Measurements from ENCODE around the gene KCNIP4. TPM values are rescaled to one million over a fixed set of nuclear protein-coding genes. Genes with fewer than 3 reads are reported as not detected.

The KCNIP4 gene
- total and polyA plus RNA-seq, 7 donors: 0.03 TPM; not detected in 6

DNA sequence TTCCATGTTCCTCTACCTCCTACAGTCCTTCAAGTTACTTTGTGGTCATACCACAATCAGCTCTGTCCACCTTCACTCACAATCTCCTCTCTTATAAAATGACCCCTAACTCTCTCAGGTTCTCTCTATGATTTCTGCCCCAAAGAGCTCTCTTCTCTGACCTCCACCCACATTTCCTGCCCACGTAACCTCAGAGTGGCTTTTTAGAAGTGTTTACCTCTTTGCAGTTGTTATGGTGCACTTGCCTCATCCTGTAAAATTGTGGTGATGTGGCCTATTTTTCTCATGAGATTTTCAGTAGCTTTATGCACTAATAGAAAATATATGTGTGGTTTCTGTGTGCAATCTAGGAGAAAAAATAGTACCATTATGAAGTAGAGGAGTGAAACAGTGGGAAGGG, 1032.5 kb downstream of the KCNIP4 start:
- TF ChIP-seq, protein P1, sequence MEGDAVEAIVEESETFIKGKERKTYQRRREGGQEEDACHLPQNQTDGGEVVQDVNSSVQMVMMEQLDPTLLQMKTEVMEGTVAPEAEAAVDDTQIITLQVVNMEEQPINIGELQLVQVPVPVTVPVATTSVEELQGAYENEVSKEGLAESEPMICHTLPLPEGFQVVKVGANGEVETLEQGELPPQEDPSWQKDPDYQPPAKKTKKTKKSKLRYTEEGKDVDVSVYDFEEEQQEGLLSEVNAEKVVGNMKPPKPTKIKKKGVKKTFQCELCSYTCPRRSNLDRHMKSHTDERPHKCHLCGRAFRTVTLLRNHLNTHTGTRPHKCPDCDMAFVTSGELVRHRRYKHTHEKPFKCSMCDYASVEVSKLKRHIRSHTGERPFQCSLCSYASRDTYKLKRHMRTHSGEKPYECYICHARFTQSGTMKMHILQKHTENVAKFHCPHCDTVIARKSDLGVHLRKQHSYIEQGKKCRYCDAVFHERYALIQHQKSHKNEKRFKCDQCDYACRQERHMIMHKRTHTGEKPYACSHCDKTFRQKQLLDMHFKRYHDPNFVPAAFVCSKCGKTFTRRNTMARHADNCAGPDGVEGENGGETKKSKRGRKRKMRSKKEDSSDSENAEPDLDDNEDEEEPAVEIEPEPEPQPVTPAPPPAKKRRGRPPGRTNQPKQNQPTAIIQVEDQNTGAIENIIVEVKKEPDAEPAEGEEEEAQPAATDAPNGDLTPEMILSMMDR (IDR thresholded peaks at IDR 0.05): no peak
- H3K36me3 ChIP-seq (ENCODE audit: insufficient read depth in 1 of 2, low read depth in 1 of 2): no peaks in the 10 kb centered on the region
- 45 to 59% (median 55%) methylated on average over 1 of the region's 1 CpG for WGBS, 3 donors
- no peak for DNase-seq
- no peak overlapping the region for H3K4me3 ChIP-seq
- no peaks in the 10 kb centered on the region for H3K4me1 ChIP-seq
- ATAC-seq: no peak
- intact Hi-C loops (cut with DNase I): no loop called here
- H3K9me3 ChIP-seq: no peaks in the 10 kb centered on the region
- H3K27me3 ChIP-seq (ENCODE audit: insufficient read depth in 3 of 3, low read length in 2 of 3): no peaks in the 10 kb centered on the region
- H3K27ac ChIP-seq: no peak overlapping the region

- ATAC-seq: no peak
- Histone ChIP-seq H3K27ac (no peak overlapping the region), H3K4me3 (no peak overlapping the region), H3K27me3 (ENCODE audit: insufficient read depth in 3 of 3, low read length in 2 of 3) (no peaks in the 10 kb centered on the region), H3K36me3 (ENCODE audit: insufficient read depth in 1 of 2, low read depth in 1 of 2) (no peaks in the 10 kb centered on the region), H3K9me3 (no peaks in the 10 kb centered on the region), H3K4me1 (no peaks in the 10 kb centered on the region)
- intact Hi-C loops (cut with DNase I): no loop called here
- WGBS, 3 donors: 63 to 73% (median 70%) methylated on average over 3 of the region's 3 CpGs
- no peak for DNase-seq
- TF ChIP-seq, protein P1 (IDR thresholded peaks at IDR 0.05): no peak
Observed at GRCh38 chr4:20904966-20905365, 1043.6 kb downstream of the KCNIP4 start.

GRCh38 chr4:20901851-20902250, 1046.7 kb downstream of the KCNIP4 start:
- no peak for DNase-seq
- Histone ChIP-seq H3K27me3 (ENCODE audit: insufficient read depth in 3 of 3, low read length in 2 of 3) (no peaks in the 10 kb centered on the region), H3K36me3 (ENCODE audit: insufficient read depth in 1 of 2, low read depth in 1 of 2) (no peaks in the 10 kb centered on the region), H3K9me3 (no peaks in the 10 kb centered on the region), H3K4me1 (no peaks in the 10 kb centered on the region), H3K4me3 (no peak overlapping the region), H3K27ac (no peak overlapping the region)
- 84 to 90% (median 87%) methylated on average over 1 of the region's 1 CpG for WGBS, 3 donors
- intact Hi-C loops (cut with DNase I): no loop called here
- TF ChIP-seq, protein P1 (IDR thresholded peaks at IDR 0.05): no peak
- no peak for ATAC-seq

DNA sequence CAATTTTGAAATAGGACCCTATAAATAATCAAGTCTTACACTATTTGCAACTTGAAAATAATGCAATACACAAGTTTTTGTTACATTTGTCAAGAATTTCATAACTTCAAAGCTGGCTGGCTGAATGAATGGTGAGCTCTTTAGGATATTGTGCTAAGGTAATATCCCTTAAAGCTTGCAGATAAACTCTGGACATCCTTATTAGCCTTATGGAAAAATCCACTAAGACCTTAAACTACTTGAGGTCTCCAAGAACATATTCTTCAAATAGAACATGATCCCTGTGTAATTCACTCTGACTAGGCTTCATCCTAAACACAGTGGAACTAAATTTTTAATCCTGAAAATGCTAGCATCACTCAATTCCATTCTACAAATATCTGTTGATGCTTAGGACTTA, 1049.0 kb downstream of the KCNIP4 start:
- ATAC-seq (no peak), DNase-seq (no peak)
- intact Hi-C loops (cut with DNase I): no loop called here
- Histone ChIP-seq H3K27ac (no peak overlapping the region), H3K4me3 (no peak overlapping the region), H3K9me3 (no peaks in the 10 kb centered on the region), H3K36me3 (ENCODE audit: insufficient read depth in 1 of 2, low read depth in 1 of 2) (no peaks in the 10 kb centered on the region), H3K4me1 (no peaks in the 10 kb centered on the region), H3K27me3 (ENCODE audit: insufficient read depth in 3 of 3, low read length in 2 of 3) (no peaks in the 10 kb centered on the region)
- TF ChIP-seq, protein P1 (IDR thresholded peaks at IDR 0.05): no peak

DNA sequence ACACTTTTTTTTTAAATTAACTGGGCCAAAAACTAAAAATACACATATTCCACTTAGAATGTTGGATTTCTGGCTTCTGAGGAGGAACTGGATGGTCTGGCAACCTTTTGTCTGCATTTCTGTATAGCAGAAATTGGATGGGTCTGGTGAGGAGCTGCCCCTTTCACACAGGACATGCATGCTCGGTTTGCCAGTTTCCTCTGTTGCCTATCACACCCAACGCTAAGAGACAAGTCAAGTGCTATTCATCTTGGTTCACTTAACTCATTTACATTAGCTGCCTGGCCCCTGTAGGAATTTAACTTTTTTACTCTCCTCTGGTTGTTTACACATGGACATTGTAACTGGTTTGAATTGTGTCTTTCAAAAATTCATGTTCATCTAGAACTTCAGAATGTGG, 1052.6 kb downstream of the KCNIP4 start:
- whole genome bisulfite sequencing, 3 donors: 68 to 78% (median 78%) methylated on average over 2 of the region's 2 CpGs
- TF ChIP-seq, protein P1 (IDR thresholded peaks at IDR 0.05): no peak
- intact Hi-C loops (cut with DNase I): no loop called here

More for the DNA sequence above, 1052.6 kb downstream of the KCNIP4 start:
- no peak for ATAC-seq
- Histone ChIP-seq H3K9me3 (no peaks in the 10 kb centered on the region), H3K4me1 (no peaks in the 10 kb centered on the region), H3K4me3 (no peak overlapping the region), H3K27me3 (ENCODE audit: insufficient read depth in 3 of 3, low read length in 2 of 3) (no peaks in the 10 kb centered on the region), H3K27ac (no peak overlapping the region), H3K36me3 (ENCODE audit: insufficient read depth in 1 of 2, low read depth in 1 of 2) (no peaks in the 10 kb centered on the region)
- DNase-seq: no peak

Measured in psoas muscle (tissue), 8 donors.